H1 (cell line): ENCODE data around the gene TCEA2. TPM values are rescaled to one million over a fixed set of nuclear protein-coding genes. Genes with fewer than 3 reads are reported as not detected.
A peak's percentile ranks its signal among the peaks of the same experiment; 100 is the strongest.

ENCODE experiments used
- CTCF ChIA-PET: fragments of 300-600 bp; sonication (Branson Sonifier 250); formaldehyde crosslinking; loops from one replicate; lab custom pipeline; 2021; ENCODE audit not compliant: partially characterized antibody; lab: Charles Lee
- POLR2A ChIA-PET: fragments of 300-600 bp; sonication (Branson Sonifier 250); formaldehyde crosslinking; loops from one replicate; lab custom pipeline; 2021; ENCODE audit warnings: inconsistent platforms; ENCODE audit not compliant: partially characterized antibody; lab: Charles Lee
- DNase-seq, 2 experiments: peaks; one replicate each; pipeline versions ENCODE4 v3.0.0 to v3.0.0-alpha.2; 2010 to 2022; ENCODE audit warnings: low spot score in 2 of 2, low read depth in 1 of 2, mixed read lengths in 1 of 2
- FAIRE-seq: peaks from 2 replicates; lab custom pipeline; 2011; peaks lifted over from hg19 to GRCh38; lab: Jason Lieb, UNC
- H2AFZ ChIP-seq: 2 replicates; pipeline ENCODE4 v1.8.1; 2012; ENCODE audit warnings: low read length, inconsistent platforms
- H2AK5ac ChIP-seq: 2 replicates; pipeline ENCODE4 v1.6.1; 2013; ENCODE audit warnings: low read depth, low read length
- H2BK120ac ChIP-seq: replicated peaks from 2 replicates; pipeline ENCODE3; 2013; ENCODE audit warnings: low read depth, low read length, inconsistent platforms
- H2BK12ac ChIP-seq: 2 replicates; pipeline ENCODE4 v1.6.1; 2013; ENCODE audit warnings: low read depth, low read length
- H2BK15ac ChIP-seq: 2 replicates; pipeline ENCODE4 v1.6.1; 2013; ENCODE audit warnings: low read length
- H2BK20ac ChIP-seq: 2 replicates; pipeline ENCODE4 v1.6.1; 2013; ENCODE audit warnings: low read length
- H2BK5ac ChIP-seq: 2 replicates; pipeline ENCODE4 v1.6.1; 2013; ENCODE audit warnings: low read depth, low read length
- H3K14ac ChIP-seq: 2 replicates; pipeline ENCODE4 v1.6.1; 2013; ENCODE audit warnings: inconsistent platforms; ENCODE audit not compliant: insufficient read length
- H3K18ac ChIP-seq: 2 replicates; pipeline ENCODE4 v1.6.1; 2013; ENCODE audit warnings: low read length; ENCODE audit errors: extremely low read depth
- H3K23ac ChIP-seq: 2 replicates; pipeline ENCODE4 v1.6.1; 2013; ENCODE audit warnings: inconsistent platforms; ENCODE audit not compliant: insufficient read length
- H3K23me2 ChIP-seq: 2 replicates; pipeline ENCODE4 v1.6.1; 2013; ENCODE audit warnings: low read depth, low read length
- H3K27ac ChIP-seq: 2 replicates; pipeline ENCODE4 v1.6.1; 2011; ENCODE audit warnings: low read depth, low read length, inconsistent platforms
- H3K27me3 ChIP-seq, 4 experiments: replicated peaks in 1 of 4; 1 replicate in 1 of 4; 2 replicates in 3 of 4; pipeline versions ENCODE4 v1.6.1 to v1.8.1; 2011 to 2013; ENCODE audit warnings: low read length in 3 of 4, mild to moderate bottlenecking in 3 of 4, inconsistent platforms in 2 of 4, mixed read lengths in 2 of 4, moderate library complexity in 1 of 4; ENCODE audit not compliant: control insufficient read depth in 3 of 4, insufficient read depth in 3 of 4; ENCODE audit errors: extremely low read depth in 1 of 4
- H3K36me3 ChIP-seq, 4 experiments: 2 replicates each; pipeline versions ENCODE4 v1.6.1 to v1.8.1; 2011 to 2013; ENCODE audit warnings: mild to moderate bottlenecking in 4 of 4, low read length in 3 of 4, moderate library complexity in 2 of 4, control low read depth in 1 of 4, inconsistent platforms in 1 of 4; ENCODE audit not compliant: insufficient read depth in 4 of 4, control insufficient read depth in 2 of 4
- H3K4ac ChIP-seq: replicated peaks from 2 replicates; pipeline ENCODE3; 2013; ENCODE audit warnings: low read length, low read depth, mixed read lengths, inconsistent platforms; ENCODE audit not compliant: insufficient read length
- H3K4me1 ChIP-seq, 4 experiments: replicated peaks in 1 of 4; 1 replicate in 1 of 4; 2 replicates in 3 of 4; pipeline versions ENCODE4 v1.6.1 to v1.8.1; 2011 to 2013; ENCODE audit warnings: low read length in 3 of 4, inconsistent platforms in 2 of 4, mixed read lengths in 1 of 4; ENCODE audit not compliant: insufficient read depth in 4 of 4, control insufficient read depth in 3 of 4
- H3K4me2 ChIP-seq, 2 experiments: 2 replicates each; pipeline versions ENCODE4 v1.6.1 to v1.8.1; 2011 to 2013; ENCODE audit warnings: low read depth in 2 of 2, low read length in 2 of 2, control low read depth in 1 of 2, inconsistent platforms in 1 of 2, mild to moderate bottlenecking in 1 of 2; ENCODE audit not compliant: insufficient read depth in 1 of 2
- H3K4me3 ChIP-seq, 4 experiments: fragments of 200-600, 300-600 bp in 1 of 4; sonication (generic), shearing (Covaris generic), sonication (Bioruptor Twin) in 1 of 4; 2 replicates each; pipeline versions ENCODE4 v1.5.1 to v1.8.1; 2011 to 2016; ENCODE audit warnings: low read length in 4 of 4, low read depth in 3 of 4, control low read depth in 2 of 4, inconsistent platforms in 2 of 4, mild to moderate bottlenecking in 2 of 4, mixed read lengths in 1 of 4, moderate library complexity in 1 of 4; ENCODE audit not compliant: insufficient read depth in 2 of 4; ENCODE audit errors: extremely low read depth in 1 of 4
- H3K56ac ChIP-seq: replicated peaks from 2 replicates; pipeline ENCODE3; 2013; ENCODE audit warnings: low read depth, mild to moderate bottlenecking, mixed read lengths, low read length, inconsistent platforms; ENCODE audit not compliant: insufficient read length
- H3K79me1 ChIP-seq: 2 replicates; pipeline ENCODE4 v1.6.1; 2013; ENCODE audit warnings: low read depth, low read length, control low read depth
- H3K79me2 ChIP-seq, 2 experiments: 2 replicates each; pipeline versions ENCODE4 v1.6.1 to v1.8.1; 2012 to 2013; ENCODE audit warnings: low read length in 2 of 2, mild to moderate bottlenecking in 2 of 2, inconsistent platforms in 1 of 2; ENCODE audit not compliant: insufficient read depth in 2 of 2, control insufficient read depth in 1 of 2
- H3K9ac ChIP-seq, 4 experiments: replicated peaks in 1 of 4; 1 replicate in 1 of 4; 2 replicates in 3 of 4; pipeline versions ENCODE4 v1.6.1 to v1.8.1; 2011 to 2013; ENCODE audit warnings: low read depth in 3 of 4, low read length in 3 of 4, control low read depth in 2 of 4, mild to moderate bottlenecking in 2 of 4, moderate library complexity in 2 of 4, inconsistent platforms in 1 of 4; ENCODE audit errors: extremely low read depth in 1 of 4
- H3K9me3 ChIP-seq, 2 experiments: 2 replicates each; pipeline versions ENCODE4 v1.6.1 to v1.8.1; 2012 to 2013; ENCODE audit warnings: mild to moderate bottlenecking in 2 of 2, moderate library complexity in 2 of 2, control low read depth in 1 of 2, inconsistent platforms in 1 of 2, low read depth in 1 of 2, low read length in 1 of 2, mixed read lengths in 1 of 2; ENCODE audit not compliant: insufficient read depth in 2 of 2
- H4K20me1 ChIP-seq, 2 experiments: replicated peaks in 1 of 2; 2 replicates each; pipeline versions ENCODE3 to v1.8.1; 2011 to 2013; ENCODE audit warnings: inconsistent platforms in 2 of 2, low read length in 2 of 2, mild to moderate bottlenecking in 1 of 2; ENCODE audit not compliant: insufficient read depth in 2 of 2, control insufficient read depth in 1 of 2
- H4K5ac ChIP-seq: 2 replicates; pipeline ENCODE4 v1.6.1; 2013; ENCODE audit warnings: low read length, low read depth, mixed read lengths, inconsistent platforms; ENCODE audit not compliant: insufficient read length
- H4K8ac ChIP-seq: 2 replicates; pipeline ENCODE4 v1.8.0; 2013; ENCODE audit warnings: mild to moderate bottlenecking, moderate library complexity, low read length, inconsistent platforms; ENCODE audit not compliant: insufficient read depth; ENCODE audit errors: extremely low read depth
- H4K91ac ChIP-seq: replicated peaks from 2 replicates; pipeline ENCODE3; 2013; ENCODE audit warnings: low read length, mixed read lengths, inconsistent platforms; ENCODE audit not compliant: insufficient read length
- RBBP5 ChIP-seq: IDR thresholded peaks from 2 replicates; pipeline ENCODE4 v1.7.1; 2012; ENCODE audit warnings: low read depth, mild to moderate bottlenecking, inconsistent platforms, low read length, moderate library complexity, borderline replicate concordance
- WGBS, 2 experiments: shearing (Covaris generic) in 1 of 2; methylation state at CpG; one replicate each; pipeline versions ENCODE4 v1.1.6 to v1.1.7; 2013 to 2015; ENCODE audit warnings: low lambda C conversion rate in 2 of 2, mixed read lengths in 2 of 2, inconsistent platforms in 1 of 2, low coverage in 1 of 2, missing lambda C conversion rate in 1 of 2; ENCODE audit not compliant: insufficient replicate concordance in 2 of 2, insufficient coverage in 1 of 2, insufficient read length in 1 of 2; ENCODE audit errors: extremely low coverage in 1 of 2, missing lambda C conversion rate in 1 of 2; 5-methylcytosine and 5-hydroxymethylcytosine counted together
- polyA plus RNA-seq, 7 experiments: library from polyadenylated mRNA; depleted of rRNA in 3 of 7; stranded (reverse) in 5 of 7; unstranded in 2 of 7; fragments of >200 nt in 5 of 7; fragments of 200-250 nt in 2 of 7; gene quantifications; 1 replicate in 5 of 7; 2 replicates in 1 of 7; 4 replicates in 1 of 7; pipeline versions ENCODE4 v1.2.1 to v1.2.3, GENCODE V29; 2011 to 2013; ENCODE audit warnings: missing spikeins in 2 of 7, mixed read lengths in 2 of 7
- total RNA-seq: library from RNA; stranded (reverse); fragmentation: NEBNext Ultra II Directional; extraction: Animal tissue kit (Norgen Biotek cat#: 25700); gene quantifications from 2 replicates; pipeline ENCODE4 v1.2.1, GENCODE V29; 2021

TCEA2 gene
- total and polyA plus RNA-seq, 2 of the 8 experiments (the other 6 are each of a cell fraction or from before 2014, with no cell fraction given): 41.4 to 42.3 TPM

DNA sequence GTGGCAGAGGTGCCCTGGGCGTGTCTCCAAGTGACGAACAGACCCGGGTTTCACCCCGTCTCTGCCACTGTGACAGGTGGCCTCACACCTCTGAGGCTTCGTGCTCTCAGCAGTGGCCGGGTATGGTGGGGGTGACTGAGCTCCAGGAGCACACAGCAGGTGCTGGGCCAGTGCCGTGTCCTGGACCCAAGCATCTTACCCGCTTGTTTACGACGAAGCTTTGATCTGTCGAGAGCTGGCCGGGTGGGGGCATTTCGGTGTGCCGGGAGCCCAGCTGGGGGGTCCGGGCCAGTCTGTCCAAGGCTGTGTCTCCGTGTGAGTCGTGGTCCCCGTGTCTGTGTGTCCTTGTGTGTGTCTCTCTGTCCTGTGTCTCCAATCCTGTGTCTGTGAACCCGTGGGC is 28.3 kb downstream of the TCEA2 start:
- no peak overlapping the region for H3K14ac ChIP-seq
- H4K8ac ChIP-seq: no peak overlapping the region
- peaks cover 0 to 2% (median 0%) of the 10 kb centered on the region in 4 experiments; a peak in 1 of 7 replicates for H3K27me3 ChIP-seq
- no peak overlapping the region for H3K4me3 ChIP-seq
- H4K91ac ChIP-seq: no peak overlapping the region
- no peaks in the 10 kb centered on the region for H3K36me3 ChIP-seq
- H2BK120ac ChIP-seq: no peak overlapping the region
- H4K20me1 ChIP-seq: peaks cover 1 to 2% of the 10 kb centered on the region in 2 experiments
- no peak overlapping the region for H3K56ac ChIP-seq
- no peak overlapping the region for H2BK15ac ChIP-seq
- FAIRE-seq: no peak
- no peak for DNase-seq
- H2BK12ac ChIP-seq: peak overlapping the region; percentile 68; the same call in 1 of the 2 replicates
- WGBS, 2 experiments: 87% methylated on average over 14 of the region's 19 CpGs; no CpG with 5 or more reads in 1 of the 2 experiments
- POLR2A ChIA-PET: interaction anchor here (1.0 kb wide), 1 partner anchor 11 kb away, joined by 5 read pairs; the partner anchor contains the start of gene OPRL1
- H3K4me2 ChIP-seq: no peak overlapping the region; a peak in 1 of 4 replicates
- H3K23me2 ChIP-seq: no peaks in the 10 kb centered on the region
- H3K18ac ChIP-seq: no peak overlapping the region
- H2BK20ac ChIP-seq: no peak overlapping the region
- H3K9me3 ChIP-seq: no peaks in the 10 kb centered on the region
- TF ChIP-seq RBBP5: no peak
- TF ChIP-seq, all 59 proteins: peak for 0
- Histone ChIP-seq H4K5ac (no peak overlapping the region), H2AK5ac (peak overlapping the region; percentile 95; the same call in 1 of the 2 replicates), H2AFZ (no peak overlapping the region), H3K79me2 (no peaks in the 10 kb centered on the region), H3K4ac (no peak overlapping the region), H3K27ac (no peak overlapping the region), H3K23ac (no peak overlapping the region), H3K79me1 (no peaks in the 10 kb centered on the region), H3K9ac (no peak overlapping the region; a peak in 1 of 7 replicates), H3K4me1 (peaks cover 0 to 7% (median 2%) of the 10 kb centered on the region in 4 experiments; a peak in 3 of 7 replicates), H2BK5ac (no peak overlapping the region)
- CTCF ChIA-PET: interaction anchor here (0.6 to 4.5 kb wide), 6 partner anchors 9 to 189 kb away, joined by 3 to 28 read pairs (median 4); no protein-coding TSS in a partner anchor
